GM18520 (cell line): ENCODE results near the gene HSD17B4.
"Not testable (repeated sequence)": the region's sequence is repeated elsewhere in the genome, so short reads cannot be mapped to it uniquely, and the experiment has no call there.

Experiments used
- ATAC-seq: cut with Tn5 transposase; IDR thresholded peaks from one replicate; pipeline ENCODE4 v1.9.1; 2021; ENCODE audit not compliant: unreplicated experiment

HSD17B4 gene

DNA sequence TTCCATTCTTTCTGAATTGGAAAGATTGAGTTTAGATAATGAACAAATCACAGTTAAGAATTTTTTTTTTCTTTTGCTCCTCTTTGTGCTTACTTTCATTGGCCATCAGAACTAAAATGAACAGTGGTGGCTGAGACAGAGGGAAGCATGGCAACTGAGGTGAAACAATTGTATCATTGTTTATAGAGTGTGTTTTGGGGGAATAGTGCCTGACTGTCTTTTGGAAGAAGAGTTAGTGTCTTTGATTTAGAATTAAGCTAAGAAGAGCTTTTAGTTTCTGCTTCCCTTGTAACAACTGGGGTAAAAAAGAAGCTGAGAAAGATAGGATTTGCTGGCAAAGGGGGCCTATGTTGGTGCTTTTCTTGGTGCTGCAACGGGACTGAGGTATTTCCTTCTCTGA, 24.0 kb downstream of the HSD17B4 start:
- no peak for ATAC-seq

GRCh38 chr5:119478781-119479180, 26.5 kb downstream of the HSD17B4 start:
- no peak for ATAC-seq

- ATAC-seq, result not testable (repeated sequence)
These were observed 28.3 kb downstream of the HSD17B4 start for GRCh38 chr5:119480629-119481028.

DNA sequence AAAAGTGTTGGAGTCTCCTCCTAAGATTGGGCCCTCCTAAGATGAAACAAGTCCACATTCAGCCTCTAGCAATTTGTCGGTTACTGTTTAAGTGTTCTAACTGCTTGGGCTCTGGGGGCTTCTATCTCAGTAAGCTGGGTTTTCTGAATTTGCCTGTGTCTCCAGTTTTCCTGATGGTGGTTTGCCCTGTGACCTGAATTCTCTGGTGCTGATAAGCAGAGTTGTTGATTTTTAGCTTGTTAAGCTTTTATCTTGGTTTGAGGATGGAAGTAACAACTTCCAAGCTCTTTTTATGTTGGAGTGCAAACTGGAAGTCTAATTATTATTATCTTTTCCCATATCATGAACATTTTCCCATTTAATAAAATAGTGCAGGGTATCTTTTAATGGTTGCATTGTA, 30.9 kb downstream of the HSD17B4 start:
- no peak for ATAC-seq

- no peak for ATAC-seq
These were observed 32.6 kb downstream of the HSD17B4 start for GRCh38 chr5:119484884-119485283.

GRCh38 chr5:119501671-119502179, 49.4 kb downstream of the HSD17B4 start:
- no peak for ATAC-seq

GRCh38 chr5:119503939-119504338, 51.6 kb downstream of the HSD17B4 start:
- ATAC-seq, result not testable (repeated sequence)

DNA sequence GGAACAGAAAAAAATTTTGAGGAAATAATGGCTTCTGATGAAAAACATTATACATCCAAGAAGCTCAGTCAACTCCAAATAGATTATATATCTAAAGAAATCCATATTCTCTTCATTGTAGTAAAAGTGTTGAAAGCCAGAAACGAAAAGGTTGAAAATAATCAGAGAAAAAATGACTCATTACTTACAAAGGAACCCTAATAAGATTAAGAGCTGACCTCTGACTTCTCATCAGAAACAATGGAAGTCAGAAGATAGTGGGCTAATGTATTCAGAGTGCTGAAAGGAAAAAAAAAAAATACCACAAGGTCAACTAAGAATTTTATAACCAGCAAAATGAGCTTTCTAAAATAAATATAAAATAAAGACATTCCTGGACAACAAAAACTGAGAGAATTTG, 60.0 kb downstream of the HSD17B4 start:
- no peak for ATAC-seq

DNA sequence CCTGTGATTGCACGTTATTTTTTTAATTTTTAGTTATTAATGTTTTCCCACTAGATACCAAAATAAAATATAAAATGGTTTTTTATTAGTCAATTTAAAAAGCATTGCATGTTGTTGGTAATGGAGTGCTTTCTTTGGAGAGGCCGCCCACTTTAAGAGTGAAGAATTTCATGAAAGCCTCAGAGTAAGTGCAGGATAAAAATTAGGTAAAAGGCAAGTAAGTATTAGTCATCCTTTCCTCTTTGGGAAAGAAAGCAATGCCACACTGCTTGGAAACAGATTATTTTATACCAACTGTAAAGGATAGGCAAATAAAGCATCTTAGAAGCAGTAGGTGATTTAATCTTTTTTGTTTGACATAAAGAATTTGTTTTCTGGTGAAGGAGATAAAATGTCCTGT, 62.9 kb downstream of the HSD17B4 start:
- no peak for ATAC-seq

GRCh38 chr5:119517115-119517514, 64.8 kb downstream of the HSD17B4 start:
- ATAC-seq, result not testable (repeated sequence)

DNA sequence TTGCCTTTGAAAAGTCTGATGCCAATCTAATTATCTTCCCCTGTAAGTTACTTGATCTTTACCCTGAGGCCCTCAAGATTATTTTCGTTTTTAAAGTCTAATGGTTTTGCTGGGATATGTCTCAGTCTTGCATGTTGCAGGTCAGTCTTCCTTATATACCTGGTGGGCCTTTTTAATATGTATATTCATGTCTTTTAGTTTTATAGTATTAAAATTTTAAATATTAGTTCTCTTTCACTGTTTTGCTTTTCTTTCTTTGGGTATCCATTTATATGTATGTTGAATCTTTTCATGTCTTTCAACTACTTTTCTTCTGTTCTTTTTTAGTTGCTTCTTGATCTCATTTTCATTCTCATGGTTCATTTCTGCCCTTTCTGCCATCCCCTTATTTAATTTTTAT, 68.9 kb downstream of the HSD17B4 start:
- ATAC-seq, result no peak

- ATAC-seq, result no peak
These were observed 70.5 kb downstream of the HSD17B4 start for GRCh38 chr5:119522841-119523240.

DNA sequence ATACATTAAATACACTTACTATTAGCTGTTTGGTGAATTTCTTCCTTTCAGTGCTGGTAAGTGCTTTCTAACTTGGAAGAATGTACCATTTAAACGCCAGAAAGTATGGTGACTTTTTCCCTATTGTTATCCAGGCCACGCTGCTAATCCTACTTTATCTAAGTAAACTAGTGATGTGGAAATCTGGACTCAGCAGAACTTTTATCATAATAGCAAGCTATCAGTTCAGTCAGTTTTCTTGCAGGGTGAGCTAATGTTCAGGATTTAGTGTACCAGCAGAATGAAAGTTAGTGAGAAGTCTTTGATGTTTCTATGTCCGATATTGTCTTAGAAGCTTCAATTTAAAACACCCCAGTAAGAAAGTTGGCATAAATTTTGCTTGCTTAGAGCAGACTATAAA, 72.2 kb downstream of the HSD17B4 start:
- ATAC-seq, result no peak

GRCh38 chr5:119527351-119527750, 75.1 kb downstream of the HSD17B4 start:
- no peak for ATAC-seq

- ATAC-seq, result no peak
These were observed 77.5 kb downstream of the HSD17B4 start for GRCh38 chr5:119529811-119530210.

- no peak for ATAC-seq
These were observed 80.3 kb downstream of the HSD17B4 start for GRCh38 chr5:119532637-119533036.

- peak; percentile 99 for ATAC-seq
These were observed 85.4 kb downstream of the HSD17B4 start for GRCh38 chr5:119537704-119538103.

GRCh38 chr5:119541716-119542115, 89.4 kb downstream of the HSD17B4 start:
- no peak for ATAC-seq

DNA sequence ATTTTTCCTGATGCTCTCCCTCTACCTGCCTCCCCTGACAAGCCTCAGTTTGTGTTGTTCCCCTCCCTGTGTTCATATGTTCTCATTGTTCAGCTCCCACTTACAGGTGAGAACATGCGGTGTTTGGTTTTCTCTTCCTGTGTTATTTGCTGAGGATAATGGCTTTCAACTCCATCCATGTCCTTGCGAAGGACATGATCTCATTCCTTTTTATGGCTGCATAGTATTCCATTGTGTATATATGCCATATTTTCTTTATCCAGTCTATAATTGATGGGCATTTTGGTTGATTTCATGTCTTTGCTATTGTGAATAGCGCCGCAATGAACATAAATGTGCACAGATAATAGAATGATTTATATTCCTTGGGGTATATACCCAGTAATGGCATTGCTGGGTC, 99.5 kb downstream of the HSD17B4 start:
- no peak for ATAC-seq

DNA sequence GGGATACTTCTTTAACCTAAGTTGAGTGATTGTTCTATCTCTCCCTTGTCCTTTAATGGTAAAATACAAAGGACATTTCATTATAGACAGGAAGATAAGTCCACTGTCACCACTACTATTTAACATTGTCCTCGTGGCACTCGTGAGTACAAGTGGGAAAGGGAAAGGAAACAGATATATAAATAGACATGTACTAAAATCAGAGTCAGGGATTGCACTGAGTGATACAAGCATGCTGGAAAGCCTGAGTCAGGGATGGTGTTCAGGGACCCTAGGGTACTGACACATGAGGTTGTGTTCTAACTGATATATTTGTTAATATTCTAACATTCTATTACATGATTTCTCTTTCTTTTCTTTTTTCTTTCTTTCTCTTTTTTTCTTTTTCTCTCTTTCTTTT, 102.3 kb downstream of the HSD17B4 start:
- no peak for ATAC-seq

- no peak for ATAC-seq
These were observed 118.6 kb downstream of the HSD17B4 start for GRCh38 chr5:119570910-119571309.

DNA sequence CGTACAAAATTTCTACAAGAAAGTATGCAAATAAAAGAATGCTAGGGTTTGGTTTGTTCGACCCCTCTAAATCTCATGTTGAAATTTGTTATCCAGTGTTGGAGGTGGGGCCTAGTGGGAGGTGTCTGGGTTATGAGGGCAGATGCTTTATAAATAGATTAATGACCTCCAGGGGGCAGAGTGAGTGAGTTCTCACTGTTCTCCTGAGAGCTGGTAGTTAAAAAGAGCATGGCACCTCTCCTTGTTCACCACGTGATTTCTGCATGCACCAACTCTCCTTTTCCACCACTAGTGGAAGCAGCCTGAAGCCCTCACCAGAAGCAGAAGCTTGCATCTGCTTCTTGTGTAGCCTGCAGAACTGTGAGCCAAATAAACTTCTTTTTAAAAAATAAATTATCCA, 126.6 kb downstream of the HSD17B4 start:
- peak; percentile 48 for ATAC-seq

GRCh38 chr5:119582987-119583386, 130.7 kb downstream of the HSD17B4 start:
- ATAC-seq, result no peak

DNA sequence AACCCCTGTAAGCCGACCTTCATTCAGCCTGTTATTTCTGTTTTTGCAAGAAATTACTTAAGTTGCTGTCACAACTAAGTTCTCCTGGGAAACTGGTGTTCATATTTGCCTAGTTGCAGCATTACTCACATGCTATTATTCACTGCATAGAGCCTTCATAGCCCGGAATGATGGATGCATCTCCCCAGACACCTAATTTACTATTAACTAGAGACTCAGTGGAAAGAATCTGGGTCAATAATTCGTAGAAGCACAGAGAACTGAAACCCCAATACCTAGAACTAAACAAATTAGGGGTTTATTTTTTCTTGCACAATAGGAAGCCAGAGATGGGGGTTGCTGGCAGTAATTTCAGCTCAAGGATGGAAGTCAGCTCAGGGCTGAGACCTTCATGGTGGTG, 131.4 kb downstream of the HSD17B4 start:
- ATAC-seq, result peak; percentile 84
